HG02571 (cell line): ENCODE data around the gene CPNE4.
"Not testable (repeated sequence)": the region's sequence is repeated elsewhere in the genome, so short reads cannot be mapped to it uniquely, and the experiment has no call there.

ENCODE experiments used
- ATAC-seq: cut with Tn5 transposase; IDR thresholded peaks from one replicate; pipeline ENCODE4 v1.9.1; 2021; ENCODE audit warnings: mild to moderate bottlenecking, moderate library complexity; ENCODE audit not compliant: unreplicated experiment

CPNE4 gene

DNA sequence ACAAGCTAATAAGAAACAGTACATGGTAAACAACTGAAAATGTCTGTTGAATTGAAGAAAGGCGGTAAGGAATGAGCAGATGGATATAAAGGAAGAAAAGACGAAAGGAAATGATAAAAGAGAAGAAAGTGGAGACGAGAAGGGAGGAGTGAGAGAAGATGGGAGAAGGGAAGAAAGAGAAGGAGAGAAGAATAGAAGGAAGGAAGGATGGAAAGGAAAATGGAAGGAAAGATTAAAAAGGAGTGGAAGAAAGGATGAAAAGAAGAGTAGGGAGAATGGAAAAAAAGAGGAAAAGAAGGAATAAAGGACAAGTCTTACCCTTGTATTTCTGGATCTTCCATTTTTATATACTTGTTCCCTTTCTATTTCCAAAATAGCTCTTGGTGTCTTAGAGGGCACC lies 17.7 kb downstream of the CPNE4 start:
- no peak for ATAC-seq

DNA sequence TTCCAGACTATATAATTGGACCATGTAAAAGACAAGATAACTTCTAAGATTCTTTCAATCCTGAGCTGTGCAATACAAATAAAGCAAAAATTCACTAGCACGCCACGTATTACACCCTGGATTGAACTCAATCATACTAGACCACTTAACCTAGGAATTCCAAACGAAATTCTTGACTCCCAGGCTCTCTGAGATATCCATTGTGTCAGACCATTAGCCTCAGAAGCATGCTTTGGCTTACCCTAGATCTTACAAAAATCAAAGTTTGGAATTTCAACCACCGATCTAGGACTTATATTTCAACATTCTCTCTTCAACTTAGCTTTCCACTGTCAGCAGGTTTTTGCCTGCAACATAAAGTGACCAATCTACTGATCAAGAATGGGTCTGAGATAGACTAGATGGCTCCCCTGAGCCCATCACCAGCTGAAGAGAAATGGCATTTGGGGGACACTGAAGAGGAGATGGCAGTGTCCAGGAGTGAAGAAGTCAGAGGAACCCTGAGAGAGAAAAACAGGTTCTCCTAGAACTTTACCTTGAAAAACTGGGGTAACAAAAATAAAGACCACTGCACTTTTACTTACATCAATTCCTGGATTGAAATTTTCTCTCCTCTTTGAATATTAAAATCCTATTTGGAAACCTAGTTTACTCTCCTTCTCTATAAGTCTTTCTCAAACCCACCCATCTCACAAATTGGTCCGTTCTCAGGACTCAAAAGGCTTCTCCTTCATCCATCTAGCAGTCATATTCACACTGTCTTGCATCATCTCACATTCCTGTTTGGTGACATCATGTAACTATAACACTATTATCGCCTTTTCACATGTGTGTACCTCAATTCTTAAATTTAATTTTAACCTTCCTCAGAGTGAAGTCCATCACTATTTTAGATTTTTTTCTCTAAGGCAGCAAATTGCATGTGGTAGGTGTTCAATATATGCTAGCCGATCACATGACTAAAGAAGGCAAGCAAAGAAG lies 18.5 kb downstream of the CPNE4 start:
- no peak for ATAC-seq

DNA sequence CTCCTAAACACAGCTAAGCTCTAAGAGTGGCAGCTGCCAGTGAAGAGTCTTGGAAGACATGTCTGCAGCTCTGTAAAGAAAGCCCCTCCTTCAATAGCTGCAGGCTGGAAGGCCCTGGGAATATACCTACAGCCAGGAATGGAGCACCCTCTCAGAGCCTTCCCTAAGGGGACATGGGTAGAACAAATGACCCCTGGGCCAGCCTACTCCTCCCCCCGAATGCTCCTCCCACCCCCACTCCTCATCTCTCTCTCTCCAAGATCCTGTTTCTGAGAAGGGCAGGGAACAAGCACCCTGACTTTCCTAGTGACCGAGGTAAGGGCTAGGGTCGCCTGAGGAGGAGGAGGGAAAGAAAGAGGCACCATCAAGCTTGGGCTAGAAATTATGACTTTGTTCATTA lies 20.7 kb downstream of the CPNE4 start:
- no peak for ATAC-seq

DNA sequence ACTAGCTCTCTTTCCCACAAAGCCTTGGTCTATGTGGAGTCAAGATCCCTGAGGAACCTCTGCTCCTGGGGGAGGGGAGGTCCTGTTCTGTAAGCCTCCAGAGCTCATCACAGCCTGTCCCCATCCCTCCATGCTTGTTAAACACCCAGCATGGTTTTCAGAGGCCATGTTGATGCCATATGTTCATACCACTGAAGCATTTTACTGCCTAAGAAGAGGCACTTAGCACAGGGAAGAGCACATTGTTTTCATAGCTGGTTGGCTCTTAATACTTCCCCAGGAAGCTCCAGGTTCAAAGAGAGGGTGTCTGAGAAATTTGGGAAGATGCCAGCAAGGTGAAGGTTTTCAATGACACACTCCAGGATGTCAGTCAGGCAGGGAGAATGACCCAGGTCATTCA lies 25.6 kb downstream of the CPNE4 start:
- no peak for ATAC-seq

DNA sequence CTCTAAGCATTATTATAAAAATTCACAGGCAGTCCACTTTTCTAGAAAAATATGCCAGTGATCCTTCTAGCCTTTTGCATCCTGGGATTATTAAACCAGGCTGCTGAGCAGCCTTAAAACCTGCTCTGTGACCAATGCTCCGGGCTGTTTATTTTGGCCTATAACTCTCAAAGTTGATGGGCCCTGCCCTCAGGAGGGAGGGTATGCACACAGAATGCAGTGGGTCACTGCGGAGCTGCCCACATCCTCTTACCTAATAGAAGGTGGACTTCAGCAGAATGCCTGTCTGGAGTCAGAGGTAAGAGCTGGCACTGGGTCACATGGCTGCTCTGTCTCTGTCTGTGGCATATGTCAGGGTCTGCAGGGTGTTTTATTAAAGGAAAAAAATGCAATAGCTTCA lies 26.0 kb downstream of the CPNE4 start:
- no peak for ATAC-seq

DNA sequence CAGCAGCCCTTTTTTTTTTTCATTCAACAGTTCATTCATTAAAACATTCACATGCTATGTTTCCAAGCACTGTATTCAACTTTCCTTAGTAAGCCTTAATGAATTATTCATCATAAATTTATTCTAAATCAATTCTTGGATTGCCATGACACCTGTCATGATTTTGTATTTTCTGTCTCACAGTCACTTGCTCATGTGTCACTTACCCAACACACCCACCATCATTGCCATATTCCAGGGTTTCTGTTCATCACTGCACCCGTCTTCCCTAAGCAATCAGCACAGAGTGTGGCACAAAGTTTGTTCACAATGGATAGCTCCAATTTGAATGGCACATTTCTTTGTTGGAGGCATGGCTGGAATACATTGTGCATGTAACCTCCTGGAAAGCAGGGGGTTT lies 27.2 kb downstream of the CPNE4 start:
- ATAC-seq, result no peak

DNA sequence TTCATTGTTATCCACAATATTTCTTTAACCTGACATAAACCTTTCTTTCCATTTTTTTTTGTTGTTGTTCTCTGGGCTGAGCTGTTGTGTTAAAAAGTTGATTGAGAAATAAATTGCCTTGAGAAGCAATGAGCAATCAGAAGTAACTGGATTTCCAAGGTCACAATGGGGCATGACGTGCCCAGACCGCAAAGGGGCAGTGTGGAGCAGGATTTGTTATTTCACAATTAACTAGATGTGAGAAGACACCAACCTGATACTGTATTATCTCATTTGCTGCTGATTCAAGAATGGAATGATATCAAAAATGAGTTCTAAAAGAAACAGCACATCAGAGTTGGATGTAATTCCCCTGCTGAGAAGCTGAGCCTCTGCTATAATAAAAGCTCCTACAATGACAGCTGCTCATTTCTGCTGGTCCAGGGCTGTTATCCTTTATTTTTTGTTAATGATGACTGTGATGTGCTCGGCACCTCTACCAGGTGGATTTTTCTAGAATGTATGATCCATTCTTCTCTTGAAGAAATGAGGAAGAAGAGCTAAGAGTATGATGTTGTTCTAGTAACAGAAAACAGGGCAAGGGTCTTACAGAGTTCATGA lies 28.1 kb downstream of the CPNE4 start:
- no peak for ATAC-seq

DNA sequence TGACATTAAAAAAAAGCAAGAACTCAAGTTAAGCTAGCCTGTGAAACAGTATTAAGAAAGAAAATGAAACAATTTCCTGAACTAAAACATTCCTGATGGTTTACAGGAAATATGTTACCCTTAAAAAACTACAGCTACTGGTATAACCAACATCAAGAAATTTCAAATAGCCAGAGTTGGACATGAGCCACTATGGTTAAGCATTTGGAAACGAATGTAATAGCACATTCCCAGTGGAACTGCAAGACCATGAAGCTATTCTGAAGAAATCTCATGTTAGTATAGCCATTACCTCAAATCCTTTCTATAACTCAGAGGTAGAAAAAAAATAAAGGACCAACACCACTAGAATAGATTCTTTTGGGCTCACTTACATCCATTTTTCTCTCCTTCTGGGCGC lies 30.2 kb downstream of the CPNE4 start:
- ATAC-seq, result no peak

DNA sequence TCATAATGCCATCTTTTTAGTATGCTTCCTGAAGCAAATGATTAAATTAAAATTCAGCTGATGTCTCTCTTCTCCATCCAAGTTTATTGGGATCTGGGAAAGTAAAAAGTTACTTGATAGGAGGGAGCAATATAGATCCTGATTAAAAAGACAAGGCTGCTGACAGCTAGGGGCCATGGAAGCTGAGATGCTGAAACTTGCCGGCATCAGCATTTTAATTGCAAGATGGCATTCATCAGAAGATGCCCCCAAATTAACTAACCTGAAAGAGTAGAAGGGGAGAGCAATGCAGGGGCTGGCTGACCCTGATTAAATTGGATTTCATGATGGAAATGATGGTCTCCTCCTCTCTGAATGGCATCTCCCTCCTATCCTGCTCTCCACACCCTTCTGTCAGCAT lies 31.1 kb downstream of the CPNE4 start:
- ATAC-seq, result no peak

DNA sequence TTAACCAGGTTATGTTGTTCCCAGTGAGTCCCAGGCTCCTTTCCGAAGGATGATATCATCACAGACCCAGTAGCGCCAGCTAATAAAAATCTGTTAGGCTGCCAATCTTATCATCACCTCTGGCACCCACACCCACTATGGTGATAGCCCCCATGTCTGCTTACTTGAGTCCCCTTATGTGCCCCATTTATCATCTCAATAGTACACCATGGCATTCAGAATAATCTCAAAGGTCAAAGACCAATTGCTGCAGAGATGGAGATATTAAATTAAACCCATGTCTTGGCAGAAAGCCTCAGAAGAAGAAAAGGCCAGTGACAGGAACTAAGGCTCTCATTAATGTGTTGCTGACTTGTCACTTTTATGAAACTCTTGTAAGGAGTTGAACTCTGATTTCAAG lies 32.8 kb downstream of the CPNE4 start:
- no peak for ATAC-seq

DNA sequence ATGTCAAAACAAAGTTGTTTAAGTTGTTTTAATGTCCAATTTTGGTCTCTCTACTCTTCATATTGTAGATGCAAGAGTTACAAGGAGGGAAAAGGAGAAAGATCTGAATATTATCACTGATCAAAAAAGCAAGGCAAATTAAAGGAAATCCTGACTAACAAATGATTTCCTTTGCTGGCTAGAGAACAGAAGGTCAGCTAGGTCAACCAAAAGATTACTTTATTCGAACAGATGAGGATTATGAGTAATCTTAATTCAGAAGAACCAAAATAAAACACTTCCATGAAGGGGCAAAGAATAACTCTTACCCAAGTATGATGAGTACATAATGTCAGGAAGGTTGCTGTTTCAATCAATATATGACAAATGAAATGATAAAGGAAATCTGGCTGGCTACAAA lies 33.8 kb downstream of the CPNE4 start:
- no peak for ATAC-seq

DNA sequence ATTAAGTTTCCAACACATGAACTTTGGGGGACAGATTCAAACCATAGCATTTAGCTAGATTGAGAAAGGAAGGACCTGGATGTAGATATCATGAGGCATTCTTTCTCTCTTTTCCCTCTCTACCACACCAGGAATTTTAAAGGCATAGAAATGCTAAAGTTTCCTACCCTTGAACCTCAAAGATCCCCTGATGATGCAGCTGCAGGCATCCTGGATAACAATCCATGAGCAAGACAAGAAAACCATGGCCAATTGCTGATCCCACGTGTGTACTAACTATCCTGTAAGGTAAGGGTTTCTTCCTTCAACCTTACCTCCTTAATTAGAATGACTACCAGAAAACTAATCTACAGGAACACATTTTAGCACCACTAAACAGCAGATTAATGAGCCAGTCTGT lies 36.8 kb downstream of the CPNE4 start:
- ATAC-seq, result no peak

DNA sequence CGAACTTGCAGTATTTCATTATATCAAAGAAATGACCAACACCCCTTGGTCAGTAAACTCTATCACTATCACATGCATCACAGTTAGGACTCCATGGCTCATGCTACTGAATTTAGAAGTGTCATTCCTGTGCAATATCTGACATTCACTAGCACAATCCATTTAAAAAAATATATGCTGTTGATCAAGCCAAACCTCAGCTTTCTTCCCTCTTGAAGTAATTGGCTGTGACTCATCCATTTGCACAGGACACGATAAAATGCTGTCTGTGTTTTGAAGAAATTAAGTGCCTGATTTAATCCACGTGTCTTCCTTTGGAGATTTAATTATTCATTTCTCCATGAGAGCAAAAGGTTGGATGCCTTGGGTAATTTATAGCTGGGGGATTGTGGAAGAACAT lies 38.9 kb downstream of the CPNE4 start:
- no peak for ATAC-seq

DNA sequence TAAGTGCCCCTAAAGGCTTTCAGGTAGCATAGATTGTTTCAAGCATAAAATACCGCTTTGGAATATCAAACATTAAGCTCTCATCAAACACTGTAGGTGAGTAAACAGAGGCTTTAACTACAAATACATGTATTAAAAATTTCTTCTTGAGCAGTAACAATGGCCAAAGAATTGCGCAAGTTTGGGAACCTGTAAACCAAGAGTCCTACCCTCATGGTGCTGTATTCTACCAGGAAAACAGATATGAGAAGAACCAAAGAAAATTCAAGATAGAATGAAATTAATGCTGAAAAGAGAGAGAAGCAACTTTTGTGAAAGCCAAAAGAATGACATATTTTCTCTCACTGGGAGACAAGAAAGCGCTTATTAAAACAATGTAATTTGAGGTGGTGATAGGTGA lies 45.5 kb downstream of the CPNE4 start:
- no peak for ATAC-seq

DNA sequence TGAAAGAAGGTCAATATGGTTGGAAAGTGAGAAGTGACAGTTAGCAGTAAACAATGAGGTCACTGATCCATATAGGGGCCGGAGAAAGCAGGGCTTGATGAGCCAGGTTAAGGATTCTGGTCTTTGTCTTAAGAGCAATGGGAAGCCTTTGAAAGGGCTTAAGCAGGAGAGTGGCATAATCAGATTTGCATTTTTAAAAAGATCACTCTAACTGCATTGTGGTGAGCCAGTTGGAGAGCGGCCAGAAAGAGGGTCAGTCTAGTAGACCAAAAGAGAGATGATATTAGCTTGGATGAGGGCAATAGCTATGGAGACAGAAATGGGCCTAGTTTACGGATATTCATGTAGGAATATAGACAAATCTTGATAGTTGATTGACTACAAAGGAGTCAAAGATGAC lies 46.6 kb downstream of the CPNE4 start:
- ATAC-seq, result no peak

DNA sequence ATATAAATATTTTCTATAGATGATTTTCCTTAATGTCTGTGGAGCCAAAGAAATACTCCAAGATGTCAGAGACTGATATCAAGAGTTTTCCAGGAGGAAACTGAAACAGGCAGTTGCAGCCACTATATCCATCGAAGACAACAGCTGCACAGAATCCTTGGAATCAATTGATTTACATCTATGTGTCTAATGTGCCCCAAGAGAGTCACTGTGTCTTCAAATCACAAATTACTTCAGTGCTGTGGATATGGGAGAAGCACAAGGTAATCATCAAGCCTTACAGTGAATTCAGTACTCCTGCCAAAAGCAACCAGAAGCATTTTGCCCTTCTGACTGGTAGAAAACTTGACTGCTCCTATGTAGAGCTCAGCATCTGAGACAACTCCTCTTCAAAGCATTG lies 51.1 kb downstream of the CPNE4 start:
- ATAC-seq, result no peak

DNA sequence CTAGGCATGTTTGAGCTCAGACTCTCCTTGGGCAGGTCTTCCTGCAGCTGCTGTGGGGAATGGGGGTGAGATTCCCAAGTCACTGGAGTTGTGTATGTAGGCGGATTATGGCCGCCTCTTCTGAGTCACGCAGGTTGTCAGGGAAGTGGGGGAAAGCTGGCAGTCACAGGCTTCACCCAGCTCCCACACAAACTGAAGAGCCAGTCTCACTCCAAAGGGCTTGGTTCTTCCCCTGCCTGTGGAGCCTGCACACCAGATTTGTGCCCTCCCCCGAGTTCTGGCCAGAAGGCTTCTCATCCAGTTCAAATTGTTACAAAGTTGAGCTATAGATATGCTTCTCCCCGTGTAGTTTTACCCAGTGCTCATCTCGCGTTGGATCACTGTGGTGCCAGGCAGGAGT lies 53.5 kb downstream of the CPNE4 start:
- no peak for ATAC-seq

DNA sequence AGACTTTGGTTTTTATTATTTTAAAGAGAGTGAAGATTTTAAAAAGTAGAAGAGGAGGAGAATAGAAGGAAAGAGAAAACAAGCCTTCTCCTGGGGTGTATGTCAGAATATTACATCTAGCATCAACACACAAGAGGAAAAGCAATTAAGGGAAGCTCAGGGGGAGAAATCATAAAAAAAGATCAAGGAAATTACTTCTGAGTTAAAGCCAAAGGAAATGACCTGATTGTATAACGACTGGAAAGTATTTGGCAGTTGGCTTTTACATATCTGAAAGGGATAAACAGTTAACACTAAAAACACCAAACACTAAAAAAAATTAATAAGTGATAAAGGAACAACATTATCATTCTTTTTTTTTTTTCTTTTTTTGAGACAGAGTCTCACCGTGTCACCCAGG lies 58.4 kb downstream of the CPNE4 start:
- no peak for ATAC-seq

DNA sequence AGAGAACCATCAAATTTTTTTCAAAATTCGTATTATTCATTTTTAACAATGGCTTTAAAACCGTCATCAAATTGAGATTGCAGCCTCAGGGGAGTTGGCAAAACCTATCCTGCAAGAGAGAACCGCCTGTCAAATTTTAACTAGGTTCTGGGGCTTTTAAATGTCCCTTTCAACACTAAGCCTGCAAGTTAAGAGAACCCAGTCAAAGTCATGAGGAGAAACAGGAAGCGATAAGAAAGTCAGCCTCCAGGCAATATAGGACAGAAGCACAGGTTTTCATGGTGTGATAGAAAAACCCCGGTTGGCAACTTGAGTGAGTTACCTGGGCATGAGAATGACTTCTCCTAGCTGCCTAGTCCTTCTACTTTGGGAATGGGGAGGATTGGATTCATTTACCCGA lies 59.8 kb downstream of the CPNE4 start:
- ATAC-seq, result no peak

DNA sequence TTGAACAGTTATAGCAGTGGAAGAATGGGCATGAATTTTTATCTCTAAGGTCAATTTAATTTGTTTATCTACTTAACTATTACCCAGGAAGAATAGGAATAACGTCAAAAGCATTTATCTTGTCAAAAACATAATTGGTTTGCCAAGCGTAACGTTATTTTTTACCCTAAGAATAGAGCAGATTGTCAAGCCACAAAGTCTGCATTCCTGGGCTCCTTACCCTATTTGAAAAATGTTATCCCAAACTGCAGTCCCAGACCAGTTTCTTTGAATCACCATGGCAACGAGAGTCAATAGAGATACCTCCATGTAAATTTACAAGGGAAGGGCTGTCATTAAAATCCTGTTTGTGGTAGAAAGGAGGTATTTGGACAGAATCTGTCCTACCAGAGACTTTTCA lies 61.1 kb downstream of the CPNE4 start:
- ATAC-seq, result no peak

DNA sequence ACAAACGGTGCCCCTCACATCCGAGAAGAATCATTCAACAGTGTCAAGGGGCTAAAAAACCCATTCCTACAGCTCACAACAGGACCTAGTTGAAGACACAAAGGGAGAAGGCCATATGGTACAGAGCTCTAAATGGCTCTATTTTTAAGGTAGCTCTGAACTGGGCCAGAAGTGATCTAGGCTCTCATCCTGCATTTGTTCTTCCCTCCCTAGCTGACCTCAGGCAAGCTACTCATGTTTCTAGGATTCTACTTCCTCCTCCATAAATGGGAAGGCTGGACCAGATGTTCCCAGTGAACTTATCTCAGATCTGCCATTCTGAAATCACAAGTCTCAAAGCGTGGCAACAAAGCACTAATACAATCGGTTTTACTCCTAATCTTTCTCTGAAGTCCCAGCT lies 62.3 kb downstream of the CPNE4 start:
- ATAC-seq, result no peak

DNA sequence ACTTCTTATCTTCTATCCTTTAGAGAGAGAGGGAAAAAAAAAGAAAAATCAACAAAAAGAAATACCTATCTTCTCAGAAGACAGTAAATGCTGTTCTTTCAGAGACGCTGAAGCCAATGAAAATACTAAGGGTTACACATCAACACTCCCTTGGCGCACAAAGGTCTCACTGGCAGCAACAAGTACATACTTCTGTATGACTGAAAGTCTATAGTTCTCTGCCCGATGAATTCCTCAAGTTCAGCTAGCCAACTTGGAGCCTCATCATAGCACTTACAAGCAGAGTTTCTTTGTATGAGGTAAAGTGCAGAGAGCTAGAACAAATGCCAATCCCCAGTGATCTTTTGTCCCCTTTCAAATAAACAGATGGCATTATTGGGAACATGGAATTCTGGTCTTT lies 62.7 kb downstream of the CPNE4 start:
- no peak for ATAC-seq

DNA sequence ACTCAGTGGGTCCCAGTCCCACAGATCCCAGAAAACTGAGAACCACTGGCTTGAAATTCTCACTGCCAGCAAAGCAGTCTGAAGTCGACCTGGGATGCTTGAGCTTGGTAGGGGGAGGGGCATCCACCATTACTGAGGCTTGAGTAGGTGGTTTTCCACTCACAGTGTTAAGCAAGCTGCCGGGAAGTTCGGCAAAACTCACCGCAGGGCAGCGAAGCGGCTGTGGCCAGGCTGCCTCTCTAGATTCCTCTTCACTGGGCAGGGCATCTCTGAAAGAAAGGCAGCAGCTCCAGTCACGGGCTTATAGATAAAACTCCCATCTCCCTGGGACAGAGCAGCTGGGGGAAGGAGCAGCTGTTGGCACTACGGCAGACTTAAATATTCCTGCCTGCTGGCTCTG lies 71.4 kb downstream of the CPNE4 start:
- ATAC-seq, result not testable (repeated sequence)
